ENCODE data around the gene RASGRP1. TPM values are rescaled to one million over a fixed set of nuclear protein-coding genes. Genes with fewer than 3 reads are reported as not detected.

The RASGRP1 gene
- polyA plus RNA-seq, 1 donor (not counting 4 experiments of a cell fraction or from before 2014, with no cell fraction given) = 0.28 TPM

DNA sequence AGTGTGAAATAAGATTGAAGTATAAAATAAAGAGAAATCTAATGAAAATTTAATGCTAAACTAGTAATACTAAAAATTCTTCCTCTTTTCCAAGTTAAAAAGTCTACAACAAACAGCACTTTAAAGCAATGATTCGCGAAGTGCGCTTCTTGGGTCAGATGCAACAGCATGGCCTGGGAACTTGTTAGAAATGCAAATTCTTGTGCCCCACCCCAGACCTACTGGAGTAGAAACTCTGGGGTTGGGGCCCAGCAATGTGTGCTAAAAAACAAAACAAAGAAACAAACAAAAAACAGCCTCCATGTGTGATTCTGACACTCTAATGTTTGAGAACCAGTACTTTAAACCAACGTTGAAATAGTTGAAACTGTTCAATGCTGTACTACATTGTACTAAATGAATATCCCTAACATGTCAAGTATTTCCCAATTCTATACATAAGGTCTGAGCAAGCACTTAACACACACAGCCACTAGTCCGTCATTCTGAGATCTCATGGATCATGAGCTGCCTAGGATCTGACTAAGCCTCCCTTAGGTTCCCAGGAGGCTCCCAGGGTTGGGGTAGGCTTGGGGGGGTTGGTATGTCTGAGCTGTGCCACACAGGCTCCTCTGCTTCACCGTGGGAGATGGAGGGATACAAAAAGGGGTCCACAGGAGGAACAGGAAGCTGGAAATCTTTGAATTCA, 6.1 kb downstream of the RASGRP1 start:
- dilution Hi-C loops (cut with MboI; ENCODE audit: extremely low pct_ligation_motif_present, low sequenced_read_pairs) = no loop called here
- DNase-seq (ENCODE audit: low read depth, low spot score) (no peak), FAIRE-seq (no peak)
- Histone ChIP-seq H3K27me3 (ENCODE audit: control insufficient read depth, extremely low read depth, insufficient read depth, low read length) (peaks cover 17% of the 10 kb centered on the region), H3K36me3 (ENCODE audit: control insufficient read depth in 2 of 2, extremely low read depth in 1 of 2, insufficient read depth in 2 of 2, low read length in 2 of 2) (no peaks in the 10 kb centered on the region), H3K9me1 (ENCODE audit: control insufficient read depth, extremely low read depth, insufficient read depth, low read length) (no peaks in the 10 kb centered on the region), H3K9me3 (ENCODE audit: control insufficient read depth, low read depth, low read length) (no peaks in the 10 kb centered on the region), H3K9ac (ENCODE audit: control insufficient read depth, extremely low read depth, insufficient read depth, low read length) (no peak overlapping the region), H4K20me1 (ENCODE audit: control insufficient read depth, extremely low read depth, insufficient read depth, low read length) (peaks cover 2% of the 10 kb centered on the region), H3K79me2 (ENCODE audit: control insufficient read depth, insufficient read depth, low read length) (no peaks in the 10 kb centered on the region), H2AFZ (ENCODE audit: control insufficient read depth, low read length) (no peak overlapping the region), H3K4me1 (ENCODE audit: control insufficient read depth, extremely low read depth, insufficient read depth, low read length) (no peaks in the 10 kb centered on the region), H3K27ac (ENCODE audit: control insufficient read depth, insufficient read depth, low read length) (no peak overlapping the region), H3K4me3 (ENCODE audit: control insufficient read depth in 2 of 3, extremely low read depth in 1 of 3, insufficient read depth in 2 of 3, low read depth in 1 of 3, low read length in 3 of 3) (no peak overlapping the region), H3K4me2 (ENCODE audit: control insufficient read depth, extremely low read depth, insufficient read depth, low read depth, low read length) (no peak overlapping the region)
- no peak for TF ChIP-seq CTCF (optimal IDR thresholded peaks at IDR 0.05 in 1 of 3, IDR thresholded peaks at IDR 0.05 in 1 of 3, conservative IDR thresholded peaks at IDR 0.05 in 1 of 3; ENCODE audit: extremely low read depth in 1 of 3, insufficient read depth in 2 of 3, low read length in 3 of 3)

GRCh38 chr15:38557921-38558320, 6.7 kb downstream of the RASGRP1 start:
- H3K4me3 ChIP-seq (ENCODE audit: control insufficient read depth in 2 of 3, extremely low read depth in 1 of 3, insufficient read depth in 2 of 3, low read depth in 1 of 3, low read length in 3 of 3) = no peak overlapping the region
- DNase-seq (ENCODE audit: low read depth, low spot score) = no peak
- H3K79me2 ChIP-seq (ENCODE audit: control insufficient read depth, insufficient read depth, low read length) = no peaks in the 10 kb centered on the region
- no peak for FAIRE-seq
- no peaks in the 10 kb centered on the region for H3K4me1 ChIP-seq (ENCODE audit: control insufficient read depth, extremely low read depth, insufficient read depth, low read length)
- H3K9ac ChIP-seq (ENCODE audit: control insufficient read depth, extremely low read depth, insufficient read depth, low read length) = no peak overlapping the region
- no peak overlapping the region for H2AFZ ChIP-seq (ENCODE audit: control insufficient read depth, low read length)
- no peaks in the 10 kb centered on the region for H3K9me3 ChIP-seq (ENCODE audit: control insufficient read depth, low read depth, low read length)
- TF ChIP-seq CTCF (optimal IDR thresholded peaks at IDR 0.05 in 1 of 3, IDR thresholded peaks at IDR 0.05 in 1 of 3, conservative IDR thresholded peaks at IDR 0.05 in 1 of 3; ENCODE audit: extremely low read depth in 1 of 3, insufficient read depth in 2 of 3, low read length in 3 of 3) (no peak), EZH2 (IDR thresholded peaks at IDR 0.05; ENCODE audit: low read length) (no peak)
- dilution Hi-C loops (cut with MboI; ENCODE audit: extremely low pct_ligation_motif_present, low sequenced_read_pairs) = no loop called here
- H4K20me1 ChIP-seq (ENCODE audit: control insufficient read depth, extremely low read depth, insufficient read depth, low read length) = peaks cover 2% of the 10 kb centered on the region
- H3K27me3 ChIP-seq (ENCODE audit: control insufficient read depth, extremely low read depth, insufficient read depth, low read length) = peaks cover 16% of the 10 kb centered on the region
- no peak overlapping the region for H3K27ac ChIP-seq (ENCODE audit: control insufficient read depth, insufficient read depth, low read length)
- H3K9me1 ChIP-seq (ENCODE audit: control insufficient read depth, extremely low read depth, insufficient read depth, low read length) = no peaks in the 10 kb centered on the region
- H3K36me3 ChIP-seq (ENCODE audit: control insufficient read depth in 2 of 2, extremely low read depth in 1 of 2, insufficient read depth in 2 of 2, low read length in 2 of 2) = no peaks in the 10 kb centered on the region
- no peak overlapping the region for H3K4me2 ChIP-seq (ENCODE audit: control insufficient read depth, extremely low read depth, insufficient read depth, low read depth, low read length)

All from keratinocyte (primary cell).